Right lobe of liver (tissue), 4 donors: ENCODE data around the gene LY6G6F.

ENCODE experiments used
- POLR2A ChIP-seq: fragments of 450-650 bp; IDR thresholded peaks from one replicate; pipeline ENCODE4 v1.6.1; 2017; ENCODE audit warnings: antibody characterized with exemption, mild to moderate bottlenecking
- TF ChIP-seq, protein P1 (sequence below), 4 donors: fragments of 200-600 bp in 3 of 4; fragments of 450-650 bp in 1 of 4; IDR thresholded peaks; one replicate each; pipeline versions ENCODE4 v1.5.1 to v1.8.0; 2016 to 2022; ENCODE audit warnings: antibody characterized with exemption in 4 of 4, mild to moderate bottlenecking in 2 of 4
- donor health status: DM: no; HTN: no; CAD: no.
- donor health status: DM: no; HTN: no; CAD: no.
- donor health status: DM: no; HTN: yes; CAD: no.

DNA sequence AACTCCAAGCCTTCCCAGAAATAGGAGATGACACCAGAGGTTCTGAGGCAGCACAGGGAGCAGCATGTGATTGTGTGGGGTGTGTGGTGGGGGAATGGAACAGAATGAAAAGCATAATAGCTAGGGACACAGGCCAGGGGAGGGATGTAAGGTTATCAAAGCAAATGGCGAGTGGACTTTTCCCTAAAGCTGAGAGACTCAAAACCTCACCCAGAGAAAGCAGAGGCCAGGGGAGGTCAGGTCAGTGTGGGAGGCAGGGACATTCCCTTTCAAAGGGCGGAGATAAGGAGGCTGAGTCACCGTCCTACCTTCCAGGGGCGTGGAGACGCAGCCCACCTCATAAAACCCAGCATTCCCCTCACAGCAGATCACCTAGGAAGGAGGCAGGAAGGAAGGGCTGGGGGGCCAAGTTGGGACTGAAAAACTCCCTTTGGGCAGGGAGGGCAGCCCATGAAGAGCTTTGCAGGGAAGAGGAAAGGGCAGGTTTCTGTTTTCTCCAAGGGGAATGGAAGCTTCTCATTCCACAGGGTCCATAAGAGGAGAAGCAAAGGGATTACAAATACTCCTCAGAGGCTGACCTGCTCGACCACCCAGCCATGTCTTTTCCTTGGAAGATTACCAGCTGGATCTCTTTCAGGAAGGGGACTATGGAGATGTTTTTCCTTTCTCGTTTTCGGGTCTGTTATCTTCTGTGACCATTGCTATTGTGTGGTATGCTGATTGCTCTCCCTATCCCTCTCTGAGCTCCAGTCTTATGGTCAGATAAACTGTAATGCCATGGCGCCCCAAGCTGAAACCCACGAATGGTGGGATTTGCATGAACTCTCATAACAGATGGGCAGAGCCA is 16.2 kb upstream of the LY6G6F start:
- TF ChIP-seq, protein P1, sequence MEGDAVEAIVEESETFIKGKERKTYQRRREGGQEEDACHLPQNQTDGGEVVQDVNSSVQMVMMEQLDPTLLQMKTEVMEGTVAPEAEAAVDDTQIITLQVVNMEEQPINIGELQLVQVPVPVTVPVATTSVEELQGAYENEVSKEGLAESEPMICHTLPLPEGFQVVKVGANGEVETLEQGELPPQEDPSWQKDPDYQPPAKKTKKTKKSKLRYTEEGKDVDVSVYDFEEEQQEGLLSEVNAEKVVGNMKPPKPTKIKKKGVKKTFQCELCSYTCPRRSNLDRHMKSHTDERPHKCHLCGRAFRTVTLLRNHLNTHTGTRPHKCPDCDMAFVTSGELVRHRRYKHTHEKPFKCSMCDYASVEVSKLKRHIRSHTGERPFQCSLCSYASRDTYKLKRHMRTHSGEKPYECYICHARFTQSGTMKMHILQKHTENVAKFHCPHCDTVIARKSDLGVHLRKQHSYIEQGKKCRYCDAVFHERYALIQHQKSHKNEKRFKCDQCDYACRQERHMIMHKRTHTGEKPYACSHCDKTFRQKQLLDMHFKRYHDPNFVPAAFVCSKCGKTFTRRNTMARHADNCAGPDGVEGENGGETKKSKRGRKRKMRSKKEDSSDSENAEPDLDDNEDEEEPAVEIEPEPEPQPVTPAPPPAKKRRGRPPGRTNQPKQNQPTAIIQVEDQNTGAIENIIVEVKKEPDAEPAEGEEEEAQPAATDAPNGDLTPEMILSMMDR (IDR thresholded peaks at IDR 0.05): no peak
- no peak for TF ChIP-seq POLR2A
